HepG2 (cell line): Measurements from ENCODE around the gene GSK3A. TPM values are rescaled to one million over a fixed set of nuclear protein-coding genes. Genes with fewer than 3 reads are reported as not detected.

Source experiments
- ARNT2 ChIP-seq: sonication (generic); formaldehyde crosslinking; IDR thresholded peaks from 2 replicates; pipeline ENCODE4 v1.8.0; 2022; ENCODE audit warnings: mild to moderate bottlenecking, low read depth, missing genetic modification reagents, moderate library complexity
- ASH2L ChIP-seq: fragments of 300-600, 200-600 bp; sonication (generic); IDR thresholded peaks from 2 replicates; pipeline ENCODE4 v1.7.0; 2017; ENCODE audit warnings: low read depth, mild to moderate bottlenecking, moderate library complexity, mixed read lengths, low read length; ENCODE audit not compliant: insufficient read length
- CHCHD3 ChIP-seq: sonication (generic); formaldehyde crosslinking; IDR thresholded peaks from 2 replicates; pipeline ENCODE4 v1.8.0; 2022; ENCODE audit warnings: mild to moderate bottlenecking, missing genetic modification reagents, moderate library complexity
- EP300 ChIP-seq, 3 experiments: sonication (generic) in 1 of 3; formaldehyde crosslinking in 1 of 3; IDR thresholded peaks; 2 replicates each; pipeline versions ENCODE4 v1.5.1 to v1.6.1; 2011 to 2020; ENCODE audit warnings: low read depth in 2 of 3, low read length in 2 of 3, borderline replicate concordance in 1 of 3, improper control_type of control experiment in 1 of 3, mild to moderate bottlenecking in 1 of 3, missing genetic modification reagents in 1 of 3, moderate library complexity in 1 of 3
- FIP1L1 ChIP-seq: fragments of 200-400 bp; formaldehyde crosslinking; IDR thresholded peaks from 2 replicates; pipeline ENCODE4 v1.6.1; 2018; ENCODE audit warnings: low read depth, mild to moderate bottlenecking, low read length, moderate library complexity, borderline replicate concordance; ENCODE audit not compliant: insufficient read depth
- FOXA3 ChIP-seq: IDR thresholded peaks from 2 replicates; pipeline ENCODE4 v1.6.1; 2016; ENCODE audit warnings: missing genetic modification reagents, missing compliant biosample characterization
- GATAD2A ChIP-seq: IDR thresholded peaks from 2 replicates; pipeline ENCODE4 v1.6.1; 2016
- JDP2 ChIP-seq: sonication (generic); formaldehyde crosslinking; IDR thresholded peaks from 2 replicates; pipeline ENCODE4 v1.8.1; 2022; ENCODE audit warnings: missing genetic modification reagents, borderline replicate concordance
- KDM2A ChIP-seq: sonication (generic); formaldehyde crosslinking; IDR thresholded peaks from 2 replicates; pipeline ENCODE4 v1.4.0; 2020; ENCODE audit warnings: low read depth, missing genetic modification reagents, borderline replicate concordance
- MED1 ChIP-seq: sonication (generic); formaldehyde crosslinking; IDR thresholded peaks from 2 replicates; pipeline ENCODE4 v1.4.0; 2020; ENCODE audit warnings: missing genetic modification reagents
- NFIB ChIP-seq: sonication (generic); formaldehyde crosslinking; IDR thresholded peaks from 2 replicates; pipeline ENCODE4 v1.9.0; 2021; ENCODE audit warnings: missing genetic modification reagents, mild to moderate bottlenecking, borderline replicate concordance
- SOX6 ChIP-seq, 2 experiments: fragments of 450-650 bp in 1 of 2; sonication (generic) in 1 of 2; formaldehyde crosslinking in 1 of 2; IDR thresholded peaks; 2 replicates each; pipeline versions ENCODE4 v1.4.0 to v1.6.1; 2017 to 2020; ENCODE audit warnings: antibody characterized with exemption in 1 of 2, mild to moderate bottlenecking in 1 of 2, missing genetic modification reagents in 1 of 2
- ZNF232 ChIP-seq: sonication (generic); formaldehyde crosslinking; IDR thresholded peaks from 2 replicates; pipeline ENCODE4 v1.4.0; 2020; ENCODE audit warnings: missing genetic modification reagents, borderline replicate concordance
- ZNF263 ChIP-seq: sonication (generic); formaldehyde crosslinking; IDR thresholded peaks from 2 replicates; pipeline ENCODE4 v1.4.0; 2020; ENCODE audit warnings: missing genetic modification reagents
- ZNF350 ChIP-seq: sonication (generic); formaldehyde crosslinking; IDR thresholded peaks from 2 replicates; pipeline ENCODE4 v1.4.0; 2020; ENCODE audit warnings: mild to moderate bottlenecking, low read depth, missing genetic modification reagents, borderline replicate concordance
- ZNF484 ChIP-seq: sonication (generic); formaldehyde crosslinking; IDR thresholded peaks from 2 replicates; pipeline ENCODE4 v1.5.1; 2020; ENCODE audit warnings: mild to moderate bottlenecking, low read depth, missing genetic modification reagents, borderline replicate concordance
- ZNF496 ChIP-seq: sonication (generic); formaldehyde crosslinking; IDR thresholded peaks from 2 replicates; pipeline ENCODE4 v1.8.1; 2023; ENCODE audit warnings: mild to moderate bottlenecking, moderate library complexity, missing genetic modification reagents; ENCODE audit not compliant: insufficient replicate concordance
- polyA plus RNA-seq, 8 experiments: library from polyadenylated mRNA; depleted of rRNA in 3 of 8; stranded (reverse) in 7 of 8; unstranded in 1 of 8; fragments of >200 nt; fragmentation: Illumina TruSeq in 4 of 8; extraction: Trizol in 4 of 8; gene quantifications; 2 replicates each; pipeline versions ENCODE4 v1.2.1 to v1.2.3, GENCODE V29; 2011 to 2016; ENCODE audit warnings: low read depth in 4 of 8, missing spikeins in 1 of 8, mixed read lengths in 1 of 8; ENCODE audit not compliant: insufficient read depth in 1 of 8
- total RNA-seq, 5 experiments: library from RNA; depleted of rRNA; stranded (reverse); fragments of >200 nt; fragmentation: Illumina TruSeq; extraction: Trizol; gene quantifications; 2 replicates each; pipeline ENCODE4 v1.2.3, GENCODE V29; 2016; ENCODE audit warnings: low read depth in 1 of 5
- TF ChIP-seq, protein P1 (sequence below): sonication (generic); formaldehyde crosslinking; IDR thresholded peaks from 2 replicates; pipeline ENCODE4 v1.4.0; 2020; ENCODE audit warnings: missing genetic modification reagents, borderline replicate concordance
- TF ChIP-seq, protein P2 (sequence below): sonication (generic); formaldehyde crosslinking; IDR thresholded peaks from 2 replicates; pipeline ENCODE4 v1.5.0; 2020; ENCODE audit warnings: missing genetic modification reagents
- TF ChIP-seq, protein P3 (sequence below): sonication (generic); formaldehyde crosslinking; IDR thresholded peaks from 2 replicates; pipeline ENCODE4 v1.8.1; 2023; ENCODE audit warnings: mild to moderate bottlenecking, inconsistent platforms, moderate library complexity, missing genetic modification reagents, borderline replicate concordance
- TF ChIP-seq, protein P4 (sequence below): sonication (generic); formaldehyde crosslinking; IDR thresholded peaks from 2 replicates; pipeline ENCODE4 v1.4.0; 2020; ENCODE audit warnings: missing genetic modification reagents, mild to moderate bottlenecking, borderline replicate concordance

Gene GSK3A
- total and polyA plus RNA-seq, 2 of the 13 experiments (the other 11 are each of a cell fraction or from before 2014, with no cell fraction given): 16.9 to 52.5 TPM

DNA sequence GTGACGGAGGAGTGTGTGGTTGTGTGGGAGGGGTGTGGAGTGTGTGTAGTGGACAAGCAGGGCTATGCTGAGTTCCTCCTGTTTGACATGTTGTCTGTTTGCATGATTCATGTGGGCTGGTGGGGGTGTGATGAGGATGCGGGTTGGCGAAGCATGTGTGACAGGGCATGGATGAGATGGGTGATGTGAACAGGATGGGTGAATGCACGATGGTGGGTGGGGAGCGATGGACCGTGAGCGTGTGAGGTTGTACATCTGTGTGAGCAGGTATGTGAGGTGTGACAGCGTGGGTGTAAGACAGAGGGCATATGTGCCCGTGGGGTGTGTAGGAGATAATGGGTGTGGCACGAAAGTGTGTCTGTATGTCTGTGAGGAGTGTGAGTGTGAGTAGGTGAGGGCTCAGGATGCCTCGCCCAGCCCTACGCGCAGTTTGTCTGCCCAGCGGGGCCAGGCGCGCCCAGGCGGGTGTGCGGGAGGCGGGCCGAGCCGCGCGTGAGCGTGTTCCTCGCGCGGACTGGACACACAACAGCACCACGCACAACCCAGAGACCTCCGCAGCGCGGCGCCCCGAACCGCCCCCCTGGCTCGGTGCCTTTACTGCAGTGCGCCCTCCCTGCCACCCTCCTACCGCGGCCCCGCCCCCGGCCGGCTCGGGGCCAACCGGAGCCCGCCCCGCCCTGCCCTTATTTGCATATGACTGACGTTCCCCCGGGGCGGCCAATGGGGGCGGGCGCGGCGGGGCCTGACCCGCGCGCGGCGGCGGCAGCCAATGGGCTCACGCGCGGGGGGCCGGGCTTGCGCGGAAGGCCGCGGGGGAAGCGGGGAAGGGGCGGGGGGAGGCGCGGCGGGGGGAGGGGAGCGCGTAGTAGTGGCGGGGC is 41.0 kb upstream of the GSK3A start (continued):
- TF ChIP-seq MED1 (CRISPR knock-in tag) (no peak), CHCHD3 (CRISPR knock-in tag) (no peak), ARNT2 (no peak), FOXA3 (CRISPR knock-in tag) (no peak), ZNF232 (CRISPR knock-in tag) (no peak), EP300 (IDR thresholded peaks at IDR 0.05; ENCODE audit: low read depth in 2 of 2, low read length in 2 of 2) (no peak), EP300 (CRISPR knock-in tag; IDR thresholded peaks at IDR 0.05; ENCODE audit: borderline replicate concordance) (no peak), FIP1L1 (no peak), ZNF484 (CRISPR knock-in tag) (no peak), ZNF350 (no peak), KDM2A (CRISPR knock-in tag) (no peak), NFIB (CRISPR knock-in tag) (no peak), ZNF496 (CRISPR knock-in tag) (no peak), JDP2 (CRISPR knock-in tag) (no peak), ASH2L (no peak), ZNF263 (no peak), GATAD2A (CRISPR knock-in tag) (no peak), SOX6 (IDR thresholded peaks at IDR 0.05) (no peak), SOX6 (CRISPR knock-in tag; IDR thresholded peaks at IDR 0.05) (0 out of 2 replicates have a peak, but pooled peaks have one; percentile 19)
- TF ChIP-seq, protein P1, sequence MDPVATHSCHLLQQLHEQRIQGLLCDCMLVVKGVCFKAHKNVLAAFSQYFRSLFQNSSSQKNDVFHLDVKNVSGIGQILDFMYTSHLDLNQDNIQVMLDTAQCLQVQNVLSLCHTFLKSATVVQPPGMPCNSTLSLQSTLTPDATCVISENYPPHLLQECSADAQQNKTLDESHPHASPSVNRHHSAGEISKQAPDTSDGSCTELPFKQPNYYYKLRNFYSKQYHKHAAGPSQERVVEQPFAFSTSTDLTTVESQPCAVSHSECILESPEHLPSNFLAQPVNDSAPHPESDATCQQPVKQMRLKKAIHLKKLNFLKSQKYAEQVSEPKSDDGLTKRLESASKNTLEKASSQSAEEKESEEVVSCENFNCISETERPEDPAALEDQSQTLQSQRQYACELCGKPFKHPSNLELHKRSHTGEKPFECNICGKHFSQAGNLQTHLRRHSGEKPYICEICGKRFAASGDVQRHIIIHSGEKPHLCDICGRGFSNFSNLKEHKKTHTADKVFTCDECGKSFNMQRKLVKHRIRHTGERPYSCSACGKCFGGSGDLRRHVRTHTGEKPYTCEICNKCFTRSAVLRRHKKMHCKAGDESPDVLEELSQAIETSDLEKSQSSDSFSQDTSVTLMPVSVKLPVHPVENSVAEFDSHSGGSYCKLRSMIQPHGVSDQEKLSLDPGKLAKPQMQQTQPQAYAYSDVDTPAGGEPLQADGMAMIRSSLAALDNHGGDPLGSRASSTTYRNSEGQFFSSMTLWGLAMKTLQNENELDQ: no peak
- TF ChIP-seq, protein P2, sequence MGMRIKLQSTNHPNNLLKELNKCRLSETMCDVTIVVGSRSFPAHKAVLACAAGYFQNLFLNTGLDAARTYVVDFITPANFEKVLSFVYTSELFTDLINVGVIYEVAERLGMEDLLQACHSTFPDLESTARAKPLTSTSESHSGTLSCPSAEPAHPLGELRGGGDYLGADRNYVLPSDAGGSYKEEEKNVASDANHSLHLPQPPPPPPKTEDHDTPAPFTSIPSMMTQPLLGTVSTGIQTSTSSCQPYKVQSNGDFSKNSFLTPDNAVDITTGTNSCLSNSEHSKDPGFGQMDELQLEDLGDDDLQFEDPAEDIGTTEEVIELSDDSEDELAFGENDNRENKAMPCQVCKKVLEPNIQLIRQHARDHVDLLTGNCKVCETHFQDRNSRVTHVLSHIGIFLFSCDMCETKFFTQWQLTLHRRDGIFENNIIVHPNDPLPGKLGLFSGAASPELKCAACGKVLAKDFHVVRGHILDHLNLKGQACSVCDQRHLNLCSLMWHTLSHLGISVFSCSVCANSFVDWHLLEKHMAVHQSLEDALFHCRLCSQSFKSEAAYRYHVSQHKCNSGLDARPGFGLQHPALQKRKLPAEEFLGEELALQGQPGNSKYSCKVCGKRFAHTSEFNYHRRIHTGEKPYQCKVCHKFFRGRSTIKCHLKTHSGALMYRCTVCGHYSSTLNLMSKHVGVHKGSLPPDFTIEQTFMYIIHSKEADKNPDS: no peak
- TF ChIP-seq, protein P3, sequence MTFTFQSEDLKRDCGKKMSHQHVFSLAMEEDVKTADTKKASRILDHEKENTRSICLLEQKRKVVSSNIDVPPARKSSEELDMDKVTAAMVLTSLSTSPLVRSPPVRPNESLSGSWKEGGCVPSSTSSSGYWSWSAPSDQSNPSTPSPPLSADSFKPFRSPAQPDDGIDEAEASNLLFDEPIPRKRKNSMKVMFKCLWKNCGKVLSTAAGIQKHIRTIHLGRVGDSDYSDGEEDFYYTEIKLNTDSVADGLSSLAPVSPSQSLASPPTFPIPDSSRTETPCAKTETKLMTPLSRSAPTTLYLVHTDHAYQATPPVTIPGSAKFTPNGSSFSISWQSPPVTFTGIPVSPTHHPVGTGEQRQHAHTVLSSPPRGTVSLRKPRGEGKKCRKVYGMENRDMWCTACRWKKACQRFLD: no peak
- TF ChIP-seq, protein P4, sequence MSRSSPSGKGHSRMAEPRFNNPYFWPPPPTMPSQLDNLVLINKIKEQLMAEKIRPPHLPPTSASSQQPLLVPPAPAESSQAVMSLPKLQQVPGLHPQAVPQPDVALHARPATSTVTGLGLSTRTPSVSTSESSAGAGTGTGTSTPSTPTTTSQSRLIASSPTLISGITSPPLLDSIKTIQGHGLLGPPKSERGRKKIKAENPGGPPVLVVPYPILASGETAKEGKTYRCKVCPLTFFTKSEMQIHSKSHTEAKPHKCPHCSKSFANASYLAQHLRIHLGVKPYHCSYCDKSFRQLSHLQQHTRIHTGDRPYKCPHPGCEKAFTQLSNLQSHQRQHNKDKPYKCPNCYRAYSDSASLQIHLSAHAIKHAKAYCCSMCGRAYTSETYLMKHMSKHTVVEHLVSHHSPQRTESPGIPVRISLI (CRISPR knock-in tag): no peak
